Tibial artery (tissue), 4 donors: ENCODE data around the gene CELSR1.
A peak's percentile ranks its signal among the peaks of the same experiment; 100 is the strongest.

ENCODE experiments used
- DNase-seq, 2 donors: peaks; one replicate each; pipeline ENCODE4 v3.0.0-alpha.2; 2019
- H3K27ac ChIP-seq, 2 donors: fragments of 200-600 bp; sonication (generic) in 1 of 2; 1 replicate in 1 of 2; 2 replicates in 1 of 2; pipeline ENCODE4 v1.5.1; 2018 to 2019; ENCODE audit warnings: mild to moderate bottlenecking in 1 of 2
- H3K27me3 ChIP-seq, 2 donors: fragments of 200-600 bp; sonication (generic) in 1 of 2; one replicate each; pipeline versions ENCODE4 v1.5.1 to v1.6.0; 2016 to 2019
- H3K36me3 ChIP-seq, 3 donors: fragments of 200-600 bp; sonication (generic) in 2 of 3; one replicate each; pipeline ENCODE4 v1.5.1; 2016 to 2019; ENCODE audit warnings: mild to moderate bottlenecking in 2 of 3
- H3K4me1 ChIP-seq, 4 donors: fragments of 200-600 bp; sonication (generic) in 2 of 4; 1 replicate in 3 of 4; 2 replicates in 1 of 4; pipeline ENCODE4 v1.5.1; 2016 to 2019
- H3K4me3 ChIP-seq, 2 donors: fragments of 200-600 bp; sonication (generic) in 1 of 2; 1 replicate in 1 of 2; 2 replicates in 1 of 2; pipeline ENCODE4 v1.5.1; 2018 to 2019; ENCODE audit warnings: mild to moderate bottlenecking in 2 of 2
- H3K9me3 ChIP-seq, 3 donors: fragments of 200-600 bp; sonication (generic) in 1 of 3; one replicate each; pipeline ENCODE4 v1.5.1; 2016 to 2019
- CTCF ChIP-seq, 2 experiments: fragments of 200-600 bp in 1 of 2; fragments of 450-650 bp in 1 of 2; IDR thresholded peaks; one replicate each; pipeline ENCODE4 v1.5.1; 2017 to 2019; ENCODE audit warnings: antibody characterized with exemption in 2 of 2, mild to moderate bottlenecking in 1 of 2, moderate library complexity in 1 of 2
- intact Hi-C: fragments of 100-400 bp; cut with DNase I; formaldehyde crosslinking; loops from one replicate; pipeline ENCODE4 v1.15.0; 2023; ENCODE audit warnings: low total_unique reads

The CELSR1 gene

DNA sequence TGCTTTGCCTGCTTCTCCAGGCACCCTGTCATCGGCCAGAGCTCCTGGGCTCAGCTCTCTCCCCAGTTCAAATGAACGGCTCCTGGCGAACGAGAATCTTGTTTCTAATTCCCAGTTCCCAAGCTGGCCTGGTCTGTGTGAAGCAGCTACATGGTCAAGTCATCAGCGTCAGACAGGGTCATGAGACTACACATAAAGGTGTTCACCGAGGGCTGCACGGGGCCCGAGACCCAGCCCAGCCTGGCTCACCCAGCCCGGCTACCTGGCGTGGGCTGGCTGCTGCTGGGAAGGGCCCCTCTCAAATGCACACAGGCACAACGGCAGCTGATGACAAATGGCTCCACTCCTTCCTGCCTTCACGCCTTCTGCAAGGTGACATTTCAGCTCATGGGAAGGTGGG lies 14.6 kb upstream of the CELSR1 start:
- Histone ChIP-seq H3K9me3 (peaks cover 0 to 8% (median 5%) of the 10 kb centered on the region in 3 donors), H3K4me1 (peaks cover 0 to 16% (median 9%) of the 10 kb centered on the region in 4 donors), H3K27ac (no peak overlapping the region), H3K4me3 (no peak overlapping the region), H3K36me3 (no peaks in the 10 kb centered on the region), H3K27me3 (peaks cover 0 to 27% of the 10 kb centered on the region in 2 donors)
- no peak for DNase-seq
- no peak for TF ChIP-seq CTCF (IDR thresholded peaks at IDR 0.05)
- intact Hi-C loops: no loop called here

- H3K36me3 ChIP-seq: no peaks in the 10 kb centered on the region
- H3K27ac ChIP-seq: no peak overlapping the region
- DNase-seq: no peak
- peaks cover 0 to 25% of the 10 kb centered on the region in 2 donors for H3K27me3 ChIP-seq
- intact Hi-C loops: no loop called here
- H3K4me3 ChIP-seq: no peak overlapping the region
- TF ChIP-seq CTCF (IDR thresholded peaks at IDR 0.05): no peak
- H3K4me1 ChIP-seq: peaks cover 0 to 22% (median 13%) of the 10 kb centered on the region in 4 donors
- H3K9me3 ChIP-seq: peaks cover 0 to 6% (median 5%) of the 10 kb centered on the region in 3 donors
Observed at GRCh38 chr22:46551321-46551720, 13.9 kb upstream of the CELSR1 start.

DNA sequence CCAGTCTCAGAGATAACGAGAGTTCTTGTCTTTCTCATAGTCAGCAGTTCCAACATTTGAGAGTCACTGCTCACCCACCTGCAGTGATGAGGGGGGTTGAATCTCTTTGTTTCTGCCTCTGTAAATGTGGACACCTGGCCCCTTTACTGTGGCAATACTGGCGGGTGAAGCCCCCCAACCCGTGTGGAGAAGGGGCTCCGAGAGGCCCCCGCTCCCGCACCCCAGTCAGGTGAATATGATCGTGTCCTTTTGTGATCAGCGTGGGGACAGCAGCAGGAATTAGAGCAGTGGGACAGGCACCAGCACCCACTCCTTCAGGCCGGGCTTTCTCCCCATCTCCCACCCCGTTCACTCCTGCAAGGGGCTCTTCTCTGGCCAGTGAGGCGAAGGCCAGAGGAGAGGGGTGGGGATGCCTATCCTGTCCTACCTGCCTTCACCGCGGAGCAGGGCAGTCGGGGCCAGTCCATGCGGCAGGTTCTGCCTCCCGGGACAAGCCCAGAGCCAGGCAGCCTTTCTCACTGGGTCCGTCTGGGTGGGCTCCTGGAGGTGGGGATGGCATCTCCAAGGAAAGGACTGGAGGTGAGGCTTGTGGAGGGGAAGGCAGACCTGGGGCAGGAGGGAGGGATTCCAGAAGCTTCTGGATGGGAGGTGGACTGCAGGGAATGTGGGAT lies 12.7 kb upstream of the CELSR1 start:
- no peak overlapping the region for H3K27ac ChIP-seq
- peaks cover 0 to 25% of the 10 kb centered on the region in 2 donors for H3K27me3 ChIP-seq
- TF ChIP-seq CTCF (IDR thresholded peaks at IDR 0.05): no peak
- peaks cover 0 to 22% (median 13%) of the 10 kb centered on the region in 4 donors for H3K4me1 ChIP-seq
- H3K4me3 ChIP-seq: no peak overlapping the region
- no peaks in the 10 kb centered on the region for H3K36me3 ChIP-seq
- H3K9me3 ChIP-seq: peaks cover 0 to 6% (median 5%) of the 10 kb centered on the region in 3 donors
- no peak for DNase-seq
- intact Hi-C loops: loop anchor here (10.0 kb wide), 1 partner anchor 425 kb away; no protein-coding TSS in a partner anchor

DNA sequence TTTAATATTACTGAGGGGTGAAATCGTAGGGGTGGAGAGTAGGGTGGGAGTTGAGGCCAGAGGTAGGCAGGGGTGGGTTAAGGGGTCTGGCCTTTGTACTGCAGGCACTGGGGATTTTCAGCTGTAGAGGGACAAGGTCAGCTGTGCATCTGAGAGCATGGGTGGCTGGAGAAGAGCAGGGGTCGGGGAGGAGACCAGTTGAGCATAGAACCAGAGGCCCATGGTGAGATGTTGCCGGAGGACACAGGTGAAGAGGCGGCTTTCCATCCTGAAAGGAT lies 12.1 kb upstream of the CELSR1 start:
- no peak for TF ChIP-seq CTCF (IDR thresholded peaks at IDR 0.05)
- intact Hi-C loops: loop anchor here (10.0 kb wide), 1 partner anchor 425 kb away; no protein-coding TSS in a partner anchor
- Histone ChIP-seq H3K36me3 (no peaks in the 10 kb centered on the region), H3K4me3 (no peak overlapping the region), H3K27ac (no peak overlapping the region), H3K9me3 (peaks cover 0 to 6% (median 5%) of the 10 kb centered on the region in 3 donors), H3K27me3 (peaks cover 0 to 21% of the 10 kb centered on the region in 2 donors), H3K4me1 (peaks cover 0 to 22% (median 13%) of the 10 kb centered on the region in 4 donors)
- no peak for DNase-seq

- Histone ChIP-seq H3K9me3 (peaks cover 0 to 5% (median 2%) of the 10 kb centered on the region in 3 donors), H3K36me3 (no peaks in the 10 kb centered on the region), H3K4me1 (peaks cover 0 to 22% (median 13%) of the 10 kb centered on the region in 4 donors), H3K4me3 (no peak overlapping the region), H3K27me3 (peaks cover 0 to 6% of the 10 kb centered on the region in 2 donors), H3K27ac (peak overlapping the region; percentile 52 to 56)
- intact Hi-C loops: loop anchor here (10.0 kb wide), 1 partner anchor 423 kb away; no protein-coding TSS in a partner anchor
- no peak for TF ChIP-seq CTCF (IDR thresholded peaks at IDR 0.05)
- DNase-seq: peak; percentile 83 to 89
Observed at GRCh38 chr22:46547883-46548244, 10.4 kb upstream of the CELSR1 start.
